Measurements from ENCODE around the gene CDC42BPA.
A peak's percentile ranks its signal among the peaks of the same experiment; 100 is the strongest.

CDC42BPA gene

DNA sequence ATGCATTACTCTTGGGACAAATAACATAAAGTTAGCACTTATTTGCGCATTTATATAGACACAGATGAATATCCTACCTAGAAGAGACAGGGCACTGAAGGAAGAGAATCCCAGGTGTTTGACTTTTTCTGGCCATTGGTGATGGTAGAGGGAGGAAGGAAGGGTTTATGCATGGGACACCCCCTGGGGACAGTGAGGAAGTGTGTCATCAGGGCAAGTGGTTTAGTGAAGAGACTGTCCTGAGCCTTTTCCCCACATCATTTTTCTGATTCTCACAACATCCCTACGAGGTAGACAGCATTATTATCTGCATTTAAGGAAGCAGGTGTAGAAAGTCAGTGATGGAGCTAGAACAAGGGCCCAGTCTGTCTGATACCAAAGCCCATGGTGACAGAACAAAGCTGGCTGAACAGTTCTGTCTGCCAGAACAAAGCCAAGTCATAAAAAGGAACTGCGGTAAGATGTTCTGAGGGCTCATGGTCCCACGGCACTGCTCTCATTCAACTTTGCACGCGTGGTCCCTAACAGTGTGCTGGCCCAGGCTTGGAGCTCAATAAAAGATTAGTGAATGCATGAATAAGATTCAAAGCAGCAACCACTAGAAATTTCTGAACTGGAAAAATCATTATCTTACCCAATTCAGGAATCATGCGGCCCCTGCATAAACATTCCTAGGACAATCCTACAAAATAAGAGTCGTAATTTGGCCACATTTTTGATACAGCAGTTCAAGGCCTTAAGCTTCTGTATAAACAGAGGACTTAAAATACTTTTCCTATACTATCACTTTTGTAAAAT lies 12.2 kb upstream of the CDC42BPA start:
- no peak for DNase-seq

DNA sequence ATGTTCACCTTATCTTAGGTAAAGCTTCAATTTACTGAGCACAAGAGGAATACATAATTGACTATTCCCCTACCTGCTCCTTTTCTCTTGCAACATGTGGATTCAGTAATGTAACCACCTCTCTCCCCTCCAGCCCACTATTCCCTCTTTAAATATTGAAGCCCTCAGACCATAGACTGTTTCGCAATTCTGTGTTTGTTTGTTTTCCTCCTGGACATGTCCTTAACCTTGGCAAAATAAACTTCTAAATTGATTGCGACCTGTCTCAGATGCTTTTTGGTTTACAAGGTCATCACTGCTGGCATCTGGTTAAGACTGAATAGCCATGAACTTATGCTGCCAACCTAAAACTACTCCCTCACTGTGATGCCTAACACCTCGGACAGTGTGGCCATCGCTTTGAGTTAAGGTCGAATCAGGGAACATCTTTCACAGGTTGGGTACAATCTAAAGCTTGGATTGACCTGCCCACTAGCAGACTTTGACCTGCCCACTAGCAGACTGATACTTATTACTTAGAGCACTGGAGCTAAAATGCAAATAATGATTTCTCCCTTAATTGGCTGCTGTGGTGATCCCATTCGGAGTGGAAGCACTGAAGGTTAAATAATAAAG lies 10.2 kb upstream of the CDC42BPA start:
- DNase-seq, result no peak

DNA sequence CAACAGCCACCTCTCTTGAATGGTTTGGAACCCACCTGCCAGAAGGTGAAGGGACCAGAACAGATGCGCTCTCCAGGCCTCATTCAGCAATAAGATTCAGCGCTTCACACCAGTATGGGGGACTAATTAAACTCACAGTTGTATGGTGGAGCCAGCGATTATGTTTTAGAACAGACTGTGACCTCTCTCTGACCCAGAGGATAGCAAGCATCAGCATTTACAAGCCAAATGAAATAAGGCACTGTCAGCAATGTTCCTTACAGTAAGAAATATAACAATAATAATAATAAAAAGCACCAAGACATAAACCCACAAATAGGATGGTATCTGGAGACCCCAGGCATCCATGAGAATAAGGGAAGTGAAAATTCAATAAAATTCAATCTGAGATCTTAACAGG lies 6.9 kb upstream of the CDC42BPA start:
- no peak for DNase-seq

DNA sequence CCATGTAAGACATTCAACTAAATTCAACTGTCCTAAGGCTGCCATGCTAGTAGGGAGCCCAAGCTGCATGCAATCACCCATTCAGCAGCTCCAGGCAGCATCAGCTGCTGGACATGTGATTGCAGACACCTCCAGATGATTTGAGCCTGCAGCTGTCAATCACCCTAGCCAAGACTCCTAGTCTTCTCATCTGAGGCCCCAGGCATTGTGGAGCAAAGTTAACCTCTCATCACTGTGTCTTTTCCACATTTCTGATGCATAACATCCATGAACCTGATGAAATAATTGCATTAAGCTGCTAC lies 5.6 kb upstream of the CDC42BPA start:
- no peak for DNase-seq

DNA sequence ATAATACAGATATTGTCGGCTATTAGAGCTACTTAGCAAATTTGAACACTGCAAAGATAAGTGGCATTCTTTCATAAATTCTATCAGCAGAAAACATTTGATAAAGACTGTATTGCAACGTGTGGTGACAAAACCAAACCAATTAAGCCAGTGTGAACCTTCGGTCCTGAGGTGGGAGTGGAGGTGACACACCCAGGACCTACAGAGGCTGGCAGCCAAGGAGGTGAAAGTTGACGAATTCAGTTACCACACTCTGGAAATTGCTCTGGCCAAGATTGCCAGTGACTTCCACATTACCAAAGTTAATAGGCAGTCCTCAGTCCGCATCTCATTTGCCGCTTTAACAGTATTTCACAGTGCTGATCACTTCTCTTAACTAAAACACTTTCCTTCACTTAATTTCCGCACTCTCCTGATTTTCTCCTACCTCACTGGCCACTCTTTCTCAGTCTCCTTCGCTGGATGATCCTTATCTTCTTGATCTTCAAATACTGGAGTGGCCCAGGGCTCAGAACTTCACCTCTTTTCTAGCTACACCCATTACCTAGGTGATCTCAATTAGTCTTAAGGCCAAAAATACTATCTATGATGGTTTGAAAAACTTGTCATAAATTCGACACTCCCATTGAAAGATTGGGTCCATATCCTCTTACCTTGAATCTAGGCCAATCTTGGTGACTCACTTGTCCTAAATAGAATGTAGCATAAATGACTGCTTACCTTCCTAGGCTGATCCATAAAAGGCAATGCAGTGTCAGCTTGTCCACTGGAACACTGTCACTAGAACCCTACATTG lies 5.1 kb upstream of the CDC42BPA start:
- no peak for DNase-seq

DNA sequence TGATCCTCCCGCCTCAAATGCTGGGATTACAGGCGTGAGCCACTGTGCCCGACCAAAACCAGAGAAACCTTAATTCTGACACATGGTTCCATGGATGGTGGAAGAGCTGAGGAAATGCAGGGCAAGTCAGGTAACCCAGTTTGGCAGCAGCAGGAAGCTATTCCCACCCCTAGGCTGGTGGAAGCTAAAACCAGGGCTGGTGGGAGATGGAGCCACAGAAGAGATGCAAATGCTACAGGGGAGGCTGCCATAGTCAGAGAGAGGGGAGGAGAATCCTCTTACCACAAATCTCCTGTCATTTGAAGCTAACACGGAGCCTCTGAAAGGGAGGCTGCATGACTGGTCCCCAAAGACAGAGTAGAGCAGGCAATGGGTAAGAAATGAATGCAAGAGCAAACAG lies 4.1 kb upstream of the CDC42BPA start:
- DNase-seq, result no peak

DNA sequence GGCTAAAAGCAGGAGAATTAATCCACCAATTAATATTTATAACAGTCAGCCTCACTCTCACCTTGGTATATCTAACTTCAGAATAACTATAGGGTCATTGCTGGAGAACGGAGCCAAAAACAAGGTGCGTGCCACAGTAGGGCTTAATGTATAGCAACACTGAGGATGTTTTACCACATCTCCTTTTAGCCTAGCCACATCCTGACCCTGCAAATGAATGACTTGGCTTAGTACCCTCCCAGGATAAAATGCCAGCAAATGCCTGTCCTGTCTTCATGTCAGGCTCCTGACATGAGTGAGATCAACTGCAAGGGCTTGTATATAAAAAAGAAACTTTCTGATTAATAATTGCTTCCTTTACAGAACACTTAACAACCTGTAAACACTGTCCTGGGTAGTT lies 2.7 kb upstream of the CDC42BPA start:
- no peak for DNase-seq

DNA sequence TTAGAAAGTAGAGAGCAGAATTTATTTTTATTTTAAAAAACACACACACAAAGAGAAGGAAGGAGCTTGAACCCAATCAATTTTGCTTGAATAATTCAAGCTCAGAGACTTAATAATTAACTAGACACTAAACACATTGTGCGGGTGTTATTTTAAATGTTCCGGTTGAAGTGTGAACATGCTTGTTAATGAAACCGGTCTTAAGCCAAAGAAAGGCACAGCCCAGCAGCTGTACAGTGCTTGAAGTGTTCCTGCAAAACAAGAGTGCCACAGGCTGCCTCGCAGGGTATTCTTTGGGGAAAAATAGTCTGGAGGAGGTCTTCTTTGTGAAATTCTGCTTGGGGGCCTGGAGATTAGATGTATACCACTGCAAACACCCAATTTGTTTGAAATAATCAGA lies 2.2 kb upstream of the CDC42BPA start:
- DNase-seq, result no peak

DNA sequence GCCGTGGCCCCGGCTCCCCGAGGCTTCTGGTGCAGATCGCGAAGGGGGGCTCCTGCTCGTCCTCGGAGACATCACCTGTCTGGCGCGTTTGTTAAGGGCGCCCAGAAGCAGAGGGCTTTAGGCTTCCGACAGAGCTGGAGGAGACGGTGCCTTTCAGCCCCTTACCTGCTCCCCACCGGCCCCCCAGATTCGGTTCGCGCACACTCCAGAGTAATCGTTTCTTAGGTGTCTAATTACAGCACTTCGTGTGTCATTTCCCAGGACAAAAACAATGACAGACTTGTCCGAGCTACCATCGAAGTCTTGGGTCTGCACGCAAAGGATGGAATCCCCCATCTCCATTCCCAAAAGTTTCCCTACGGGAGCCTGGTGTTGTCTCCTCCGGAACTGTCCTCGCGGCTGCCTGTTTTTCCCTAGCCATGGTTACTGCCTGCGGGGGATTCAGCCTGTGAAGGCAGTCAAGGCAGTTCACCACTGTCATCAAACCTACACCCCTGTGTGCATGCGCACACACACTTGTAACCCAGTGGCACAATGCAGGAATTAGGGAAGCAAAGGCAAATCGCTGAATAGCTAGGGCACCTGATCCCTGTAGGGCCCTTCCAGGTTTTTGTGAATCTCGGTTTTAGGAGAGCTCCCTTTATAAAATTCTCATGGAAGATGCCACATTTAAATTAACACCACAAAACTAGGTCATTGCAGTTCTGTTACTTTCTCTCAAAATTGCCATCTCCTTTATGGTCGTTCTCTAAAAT lies 738 bp upstream of the CDC42BPA start:
- peak; percentile 8 for DNase-seq

DNA sequence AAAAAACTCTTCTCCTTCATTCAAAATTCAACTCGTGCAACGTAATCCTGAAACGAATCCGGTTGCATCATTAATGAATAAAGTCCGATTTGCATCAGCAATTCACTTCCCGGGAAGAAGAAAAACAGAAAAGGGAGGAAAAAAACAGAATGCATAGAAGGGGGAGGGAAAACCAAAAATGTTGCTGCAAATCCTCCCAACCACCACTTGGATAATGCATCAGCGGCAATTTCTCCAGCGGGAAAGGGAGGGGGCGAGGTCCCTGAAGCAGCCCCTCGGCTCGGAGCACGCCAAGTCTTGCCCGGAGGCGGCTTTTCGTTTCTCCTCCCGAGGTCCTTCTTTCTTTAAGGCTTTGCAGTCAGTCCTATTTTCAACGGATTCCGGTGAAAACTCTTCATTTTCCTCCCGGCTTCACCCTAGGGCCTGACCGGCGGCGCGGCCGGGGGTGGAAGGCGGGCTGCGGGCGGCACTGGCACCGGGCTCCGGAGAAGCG lies 723 bp downstream of the CDC42BPA start:
- peak; percentile 2 for DNase-seq

DNA sequence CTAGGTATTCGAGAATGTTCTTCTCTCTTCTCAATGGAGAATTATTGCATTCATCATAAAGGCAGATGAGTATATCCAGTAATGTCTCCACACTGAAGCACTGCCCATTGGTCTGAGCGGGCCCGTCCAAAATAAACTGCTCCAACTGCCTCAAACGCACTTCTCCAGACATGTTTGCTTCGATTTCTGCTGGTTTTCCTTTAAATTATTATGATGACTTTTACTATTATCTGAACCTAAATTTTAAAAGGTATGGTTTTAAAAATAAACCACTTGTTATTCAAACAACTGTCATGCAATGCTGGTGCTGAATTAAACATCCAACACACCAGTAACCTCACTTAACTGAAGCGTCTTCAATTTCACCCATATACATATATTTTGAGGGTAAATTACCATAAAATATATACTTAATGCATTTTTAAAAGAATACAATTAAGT lies 1.3 kb downstream of the CDC42BPA start:
- DNase-seq, result no peak

DNA sequence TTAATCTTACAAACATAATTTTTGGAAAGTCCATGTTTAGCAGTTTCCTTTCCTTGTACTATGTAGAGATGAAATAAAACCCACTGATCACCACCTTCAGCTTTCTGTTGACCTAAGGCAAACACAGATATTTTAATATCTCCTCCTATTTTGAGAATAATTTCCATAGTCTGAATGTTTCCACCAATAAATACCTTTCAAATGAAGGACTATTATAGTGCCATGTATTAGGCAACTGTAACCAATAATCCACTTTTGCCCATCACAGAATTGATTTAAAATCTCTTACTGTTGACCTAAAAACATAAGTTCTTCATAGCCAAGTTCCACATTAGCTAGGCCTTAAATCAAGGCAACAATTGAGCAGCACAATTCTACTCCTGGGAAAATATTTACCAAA lies 1.8 kb downstream of the CDC42BPA start:
- DNase-seq, result no peak

DNA sequence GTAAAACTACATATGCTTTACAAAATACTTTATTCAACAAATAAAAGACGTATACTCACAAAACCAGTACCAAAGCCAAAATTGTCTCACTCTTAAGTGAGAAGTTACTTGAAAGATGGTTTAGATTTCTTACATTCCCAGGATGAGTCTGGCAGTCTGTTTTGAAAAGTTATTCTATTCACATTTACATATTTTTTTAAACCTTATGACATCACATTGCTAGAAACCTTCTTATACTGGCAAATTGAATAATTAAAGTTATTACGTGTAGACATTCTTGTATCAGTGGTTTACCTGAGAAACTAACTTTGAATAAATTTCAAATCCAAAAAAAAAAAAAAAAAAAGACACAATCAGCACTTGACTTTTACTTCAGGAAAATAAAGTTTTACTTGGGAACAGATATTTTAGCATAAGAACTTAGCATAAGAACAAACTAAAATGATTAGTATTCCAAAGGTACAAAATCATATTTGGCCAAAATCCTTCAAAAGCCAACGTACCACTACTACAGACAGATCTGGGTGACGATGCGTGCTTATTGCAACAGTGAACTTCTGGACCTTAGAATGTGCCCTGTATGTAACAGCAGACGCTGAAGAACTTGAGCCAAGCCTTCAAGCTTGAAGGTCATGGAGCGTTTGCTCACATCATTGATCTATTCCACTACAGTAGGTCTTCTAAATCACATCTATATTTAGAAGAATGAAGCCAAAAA lies 2.5 kb downstream of the CDC42BPA start:
- no peak for DNase-seq

DNA sequence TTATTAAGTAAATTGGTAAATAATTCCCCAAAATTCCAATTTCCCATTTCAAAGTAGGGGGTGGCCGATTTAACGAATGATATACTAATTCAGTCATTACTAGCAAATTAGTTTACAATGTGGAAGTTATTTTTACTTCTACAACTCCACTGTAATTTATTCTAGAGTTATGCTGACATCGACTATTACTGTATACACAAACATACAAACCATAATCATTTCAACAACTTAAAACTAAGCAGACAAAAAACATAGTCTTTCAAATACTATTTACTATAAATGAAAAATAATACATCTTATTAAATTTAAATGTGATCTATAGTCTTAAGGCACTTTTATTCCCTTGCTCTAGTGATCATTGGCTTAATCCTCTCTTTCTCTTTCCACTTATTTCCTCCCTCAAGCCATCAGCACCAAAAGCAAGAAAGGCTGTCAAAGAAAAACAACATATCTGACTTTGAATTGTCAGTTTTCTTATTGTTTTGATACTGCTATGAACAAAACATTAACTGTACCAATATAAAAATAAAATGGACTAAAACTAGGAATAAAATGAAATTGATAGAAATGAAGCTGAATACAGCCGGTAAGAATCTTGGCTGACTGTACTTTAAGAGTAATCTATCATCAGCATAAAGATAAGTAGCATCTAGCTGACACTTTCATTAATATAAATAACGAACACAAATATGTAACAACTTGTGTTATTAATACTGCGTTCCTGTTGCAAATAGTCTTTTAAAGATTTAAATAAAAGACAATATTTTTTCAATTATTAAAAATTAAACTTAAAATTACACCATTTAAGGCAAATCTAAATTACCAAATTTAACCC lies 4.1 kb downstream of the CDC42BPA start:
- DNase-seq, result no peak

DNA sequence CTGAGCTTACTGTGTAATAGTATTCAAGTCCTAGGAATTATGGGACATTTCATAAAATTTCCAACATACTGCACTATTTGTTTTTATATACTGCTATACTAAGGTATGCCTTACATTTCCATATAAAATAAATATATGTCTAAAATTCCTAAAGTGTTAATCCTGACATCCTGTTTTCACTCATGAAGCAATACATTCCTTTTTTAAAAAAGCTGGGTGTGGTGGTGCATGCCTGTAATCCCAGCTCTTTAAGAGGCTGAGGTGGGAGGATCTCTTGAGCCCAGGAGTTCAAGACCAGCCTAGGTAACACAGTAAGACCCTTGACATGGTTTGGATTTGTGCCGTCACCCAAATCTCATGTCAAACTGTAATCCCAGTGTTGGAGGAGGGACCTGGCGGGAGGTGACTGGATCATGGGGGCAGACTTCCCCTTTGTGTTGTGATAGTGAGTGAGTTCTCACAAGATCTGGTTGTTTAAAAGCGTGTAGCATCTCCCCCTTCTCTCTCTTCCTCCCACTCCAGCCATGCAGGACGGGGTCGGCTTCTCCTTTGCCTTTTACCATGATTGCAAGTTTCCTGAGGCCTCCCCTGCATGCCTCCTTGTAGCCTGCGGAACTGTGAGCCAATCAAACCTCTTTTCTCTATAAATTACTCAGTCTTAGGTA lies 5.8 kb downstream of the CDC42BPA start:
- DNase-seq, result no peak

DNA sequence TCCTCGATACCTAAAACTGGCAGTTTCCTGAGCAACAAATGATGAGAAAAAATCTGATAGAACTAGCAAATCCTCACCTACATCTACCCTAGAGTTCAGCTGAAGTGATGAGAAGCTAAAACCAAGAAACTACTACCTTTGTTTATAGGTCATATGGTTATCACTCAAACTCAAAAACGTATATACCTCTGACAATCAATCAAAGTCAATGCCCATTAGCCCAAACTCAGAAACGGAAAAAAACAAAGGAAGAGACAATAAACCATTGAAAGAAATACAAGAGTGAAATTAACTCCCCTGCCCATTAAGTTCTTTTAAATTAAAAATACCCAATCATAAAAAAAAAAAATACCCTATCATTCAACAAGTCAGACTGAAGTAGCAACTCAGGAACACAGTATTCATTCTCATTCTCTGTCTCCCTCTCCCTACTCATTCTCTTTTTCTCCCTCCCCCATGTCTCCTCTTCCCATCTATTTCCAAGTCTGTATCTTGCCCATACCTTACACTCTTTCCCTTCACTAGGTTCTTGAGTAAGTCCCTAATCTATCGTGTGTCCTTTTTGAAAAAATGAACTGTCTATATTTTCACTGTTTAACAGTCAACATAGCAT lies 6.8 kb downstream of the CDC42BPA start:
- no peak for DNase-seq

DNA sequence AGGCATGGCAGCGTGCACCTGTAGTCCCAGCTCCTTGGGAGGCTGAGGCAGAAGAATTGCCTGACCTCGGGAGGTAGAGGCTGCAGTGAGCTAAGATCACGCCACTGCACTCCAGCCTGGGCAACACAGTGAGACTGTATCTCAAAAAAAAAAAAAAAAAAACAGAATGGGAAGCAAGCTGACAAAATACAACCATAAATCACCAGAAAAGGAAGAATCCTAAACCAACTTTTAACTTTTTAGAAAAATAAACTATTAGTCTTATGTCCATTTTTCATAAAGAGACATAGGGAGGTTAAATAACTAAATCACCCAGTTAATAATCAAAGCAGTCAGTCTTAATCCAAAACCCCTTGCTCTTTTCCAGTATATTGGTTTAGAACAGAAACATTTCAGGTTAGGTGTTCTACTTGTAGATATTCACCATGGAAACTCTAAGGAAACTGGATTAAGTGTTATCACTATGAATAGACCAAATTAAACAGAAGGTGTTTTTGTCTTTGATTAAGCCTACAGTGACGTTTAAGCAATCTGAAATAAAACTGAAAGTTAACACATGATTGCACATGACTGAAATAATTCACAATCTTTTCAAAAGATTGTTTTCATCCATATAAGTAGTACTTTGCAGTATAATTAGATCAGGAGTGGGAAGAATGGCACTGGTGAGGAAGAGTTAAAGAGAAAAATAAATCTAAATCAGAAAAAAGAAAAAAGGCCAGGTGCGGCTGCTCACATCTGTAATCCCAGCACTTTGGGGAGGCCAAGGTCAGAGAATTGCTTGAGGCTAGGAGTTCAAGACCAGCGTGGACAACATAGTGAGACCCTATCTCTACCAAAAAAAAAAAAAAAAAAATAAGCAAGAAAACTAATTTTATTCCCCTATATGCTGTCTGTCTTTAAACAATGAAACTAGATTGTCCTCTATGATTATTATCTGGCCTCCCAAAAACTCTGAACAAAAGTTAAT lies 9.6 kb downstream of the CDC42BPA start:
- no peak for DNase-seq

DNA sequence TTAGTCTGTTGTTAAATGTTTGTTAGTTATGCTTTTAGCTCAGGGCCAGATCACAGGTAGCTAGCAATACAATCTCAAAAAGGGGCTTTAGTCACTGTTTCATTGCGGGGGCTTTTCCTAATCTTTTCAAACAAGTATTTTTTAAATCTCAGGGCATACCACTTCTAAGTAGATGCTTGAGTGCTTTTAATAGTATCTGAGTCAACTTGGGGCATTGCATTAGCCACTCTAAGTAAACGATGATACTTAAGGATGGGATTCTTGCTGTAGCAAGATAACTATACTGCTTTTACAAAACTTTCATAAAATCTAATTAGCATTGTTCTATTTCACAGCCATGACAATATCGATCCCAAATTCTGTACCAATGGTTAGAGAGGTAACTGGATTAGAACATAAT lies 11.6 kb downstream of the CDC42BPA start:
- no peak for DNase-seq

Data from CD4-positive, alpha-beta T cell treated with Interleukin-6 for 4 hours (primary cell).